MCF 10A (cell line): ENCODE measurements around the gene DCLK2. TPM values are rescaled to one million over a fixed set of nuclear protein-coding genes. Genes with fewer than 3 reads are reported as not detected.

Source experiments
- BruUV-seq: library from RNA; stranded (reverse); fragments of 400-500 nt; replicated peaks from 2 replicates; lab custom pipeline; 2021; lab: Mats Ljungman, UMichigan
- CTCF ChIA-PET: fragments of 300-600 bp; sonication (Branson Sonifier 250); formaldehyde crosslinking; extraction: SDS; loops from one replicate; lab custom pipeline; 2021; ENCODE audit warnings: antibody characterized with exemption, inconsistent platforms; lab: Yijun Ruan, JAX
- POLR2A ChIA-PET: fragments of 300-600, 350-650 bp; sonication (Branson Sonifier 250); formaldehyde crosslinking; extraction: SDS; loops from one replicate; lab custom pipeline; 2020; ENCODE audit warnings: antibody characterized with exemption, inconsistent platforms; lab: Yijun Ruan, JAX
- DNase-seq: peaks from one replicate; pipeline ENCODE4 v3.0.0-alpha.2; 2018; ENCODE audit not compliant: unreplicated experiment
- H3K27ac Mint-ChIP-seq: one replicate; pipeline ENCODE4 v1.8.0; 2022; ENCODE audit warnings: mild to moderate bottlenecking, low read depth, mixed read lengths; ENCODE audit not compliant: unreplicated experiment
- H3K27me3 Mint-ChIP-seq: one replicate; pipeline ENCODE4 v1.8.0; 2022; ENCODE audit warnings: mixed read lengths; ENCODE audit not compliant: insufficient read depth, unreplicated experiment
- H3K36me3 Mint-ChIP-seq: one replicate; pipeline ENCODE4 v1.8.0; 2022; ENCODE audit warnings: mild to moderate bottlenecking, moderate library complexity, mixed read lengths; ENCODE audit not compliant: insufficient read depth, unreplicated experiment
- H3K4me1 Mint-ChIP-seq: one replicate; pipeline ENCODE4 v1.8.0; 2022; ENCODE audit warnings: mixed read lengths; ENCODE audit not compliant: insufficient read depth, unreplicated experiment
- H3K4me3 Mint-ChIP-seq: one replicate; pipeline ENCODE4 v1.8.0; 2022; ENCODE audit warnings: mild to moderate bottlenecking, moderate library complexity, mixed read lengths; ENCODE audit not compliant: unreplicated experiment
- H3K9me3 Mint-ChIP-seq: one replicate; pipeline ENCODE4 v1.8.0; 2022; ENCODE audit warnings: mixed read lengths; ENCODE audit not compliant: unreplicated experiment
- intact Hi-C: fragments of 100-400 bp; cut with micrococcal nuclease; formaldehyde crosslinking; loops from 2 replicates; pipeline ENCODE4 v1.14.1; 2022
- total RNA-seq: library from RNA; stranded (reverse); gene quantifications from 2 replicates; pipeline ENCODE4 v1.2.3, GENCODE V29; 2022
- TF ChIP-seq, protein P1 (sequence below): fragments of 200-600 bp; IDR thresholded peaks from one replicate; pipeline ENCODE4 v1.8.0; 2022; ENCODE audit warnings: antibody characterized with exemption, mild to moderate bottlenecking; ENCODE audit not compliant: unreplicated experiment

Gene DCLK2
- total RNA-seq, 1 experiment from 2014 or later: 1.2 TPM

DNA sequence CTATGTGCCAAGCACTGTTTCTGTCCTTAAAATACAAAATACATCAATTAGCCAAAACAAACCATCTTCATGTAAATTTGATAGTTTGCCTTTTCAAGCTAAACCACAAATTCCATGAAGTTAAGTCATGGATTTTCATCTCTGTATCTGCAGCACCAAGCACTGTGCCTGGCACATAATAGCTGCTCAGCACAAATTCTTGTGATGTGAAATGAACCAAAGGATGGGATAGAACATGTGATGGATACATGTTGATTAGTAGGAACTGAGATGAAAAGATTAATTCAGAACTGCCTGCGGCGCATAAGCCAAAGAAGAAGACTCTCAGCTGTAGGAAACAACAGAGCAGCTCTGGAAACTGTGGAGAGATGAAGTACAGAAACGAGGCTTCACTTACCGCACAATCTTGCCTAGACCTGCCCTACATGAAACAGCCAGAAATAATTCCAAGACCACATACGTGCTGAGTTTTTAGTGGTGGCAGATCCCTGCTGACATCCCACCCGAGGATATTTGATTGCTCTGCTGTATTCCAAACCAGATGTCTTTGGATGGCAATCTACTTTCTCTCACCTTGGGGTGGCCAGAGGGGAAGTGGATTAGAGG lies 40.9 kb upstream of the DCLK2 start:
- DNase-seq: no peak

DNA sequence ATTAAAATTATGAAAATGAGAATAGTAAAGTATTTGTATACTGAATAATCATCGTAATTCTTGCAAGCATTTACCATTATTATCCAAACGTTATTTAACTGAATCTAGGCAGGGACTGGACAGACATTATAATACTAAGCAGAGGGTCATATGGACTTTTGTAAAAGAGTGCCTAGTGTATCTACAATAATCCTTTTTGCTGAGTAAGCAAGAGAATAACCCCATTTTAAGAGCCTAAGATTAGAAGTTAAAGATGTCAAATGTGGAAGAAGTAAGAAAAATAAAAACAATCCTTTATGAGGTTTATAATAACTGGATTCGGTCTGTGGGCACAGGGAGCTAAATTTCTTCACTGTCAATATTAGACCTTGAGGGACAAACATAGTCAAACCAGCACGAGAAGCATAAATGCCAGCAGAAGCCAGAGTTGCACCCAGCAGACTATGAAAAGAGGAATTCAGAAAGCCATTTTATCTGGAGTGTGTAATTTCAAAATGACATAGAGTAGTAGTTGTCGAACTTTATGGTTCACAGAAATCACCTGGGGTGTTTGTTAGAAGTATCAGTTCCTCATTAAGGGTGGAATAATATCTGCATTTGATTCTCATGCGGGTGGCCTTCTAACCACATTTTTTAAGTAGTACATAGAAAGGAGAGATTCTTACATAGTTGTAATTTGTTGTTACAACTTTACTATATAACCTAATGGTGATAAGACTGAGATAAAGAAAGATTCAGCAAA lies 39.7 kb upstream of the DCLK2 start:
- Mint-ChIP-seq H3K9me3 (no peaks in the 10 kb centered on the region), H3K27me3 (peaks cover 8% of the 10 kb centered on the region), H3K36me3 (no peaks in the 10 kb centered on the region), H3K4me1 (no peaks in the 10 kb centered on the region), H3K27ac (no peak overlapping the region), H3K4me3 (no peak overlapping the region)
- intact Hi-C loops: no loop called here
- no TSS peak for BruUV-seq
- no peak for DNase-seq
- ChIA-PET POLR2A (no interaction called here), CTCF (no interaction called here)
- TF ChIP-seq, protein P1, sequence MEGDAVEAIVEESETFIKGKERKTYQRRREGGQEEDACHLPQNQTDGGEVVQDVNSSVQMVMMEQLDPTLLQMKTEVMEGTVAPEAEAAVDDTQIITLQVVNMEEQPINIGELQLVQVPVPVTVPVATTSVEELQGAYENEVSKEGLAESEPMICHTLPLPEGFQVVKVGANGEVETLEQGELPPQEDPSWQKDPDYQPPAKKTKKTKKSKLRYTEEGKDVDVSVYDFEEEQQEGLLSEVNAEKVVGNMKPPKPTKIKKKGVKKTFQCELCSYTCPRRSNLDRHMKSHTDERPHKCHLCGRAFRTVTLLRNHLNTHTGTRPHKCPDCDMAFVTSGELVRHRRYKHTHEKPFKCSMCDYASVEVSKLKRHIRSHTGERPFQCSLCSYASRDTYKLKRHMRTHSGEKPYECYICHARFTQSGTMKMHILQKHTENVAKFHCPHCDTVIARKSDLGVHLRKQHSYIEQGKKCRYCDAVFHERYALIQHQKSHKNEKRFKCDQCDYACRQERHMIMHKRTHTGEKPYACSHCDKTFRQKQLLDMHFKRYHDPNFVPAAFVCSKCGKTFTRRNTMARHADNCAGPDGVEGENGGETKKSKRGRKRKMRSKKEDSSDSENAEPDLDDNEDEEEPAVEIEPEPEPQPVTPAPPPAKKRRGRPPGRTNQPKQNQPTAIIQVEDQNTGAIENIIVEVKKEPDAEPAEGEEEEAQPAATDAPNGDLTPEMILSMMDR: no peak

More for the DNA sequence above, 40.9 kb upstream of the DCLK2 start:
- ChIA-PET CTCF (no interaction called here), POLR2A (interaction anchor here (0.8 to 1.0 kb wide), 2 partner anchors 15 to 24 kb away, joined by 3 to 5 read pairs; no protein-coding TSS in a partner anchor)
- H3K9me3 Mint-ChIP-seq: no peaks in the 10 kb centered on the region
- H3K27ac Mint-ChIP-seq: no peak overlapping the region
- no peaks in the 10 kb centered on the region for H3K36me3 Mint-ChIP-seq
- intact Hi-C loops: no loop called here
- H3K4me1 Mint-ChIP-seq: no peaks in the 10 kb centered on the region
- BruUV-seq: no TSS peak
- no peak overlapping the region for H3K4me3 Mint-ChIP-seq
- H3K27me3 Mint-ChIP-seq: peaks cover 8% of the 10 kb centered on the region
- TF ChIP-seq, protein P1: no peak

DNA sequence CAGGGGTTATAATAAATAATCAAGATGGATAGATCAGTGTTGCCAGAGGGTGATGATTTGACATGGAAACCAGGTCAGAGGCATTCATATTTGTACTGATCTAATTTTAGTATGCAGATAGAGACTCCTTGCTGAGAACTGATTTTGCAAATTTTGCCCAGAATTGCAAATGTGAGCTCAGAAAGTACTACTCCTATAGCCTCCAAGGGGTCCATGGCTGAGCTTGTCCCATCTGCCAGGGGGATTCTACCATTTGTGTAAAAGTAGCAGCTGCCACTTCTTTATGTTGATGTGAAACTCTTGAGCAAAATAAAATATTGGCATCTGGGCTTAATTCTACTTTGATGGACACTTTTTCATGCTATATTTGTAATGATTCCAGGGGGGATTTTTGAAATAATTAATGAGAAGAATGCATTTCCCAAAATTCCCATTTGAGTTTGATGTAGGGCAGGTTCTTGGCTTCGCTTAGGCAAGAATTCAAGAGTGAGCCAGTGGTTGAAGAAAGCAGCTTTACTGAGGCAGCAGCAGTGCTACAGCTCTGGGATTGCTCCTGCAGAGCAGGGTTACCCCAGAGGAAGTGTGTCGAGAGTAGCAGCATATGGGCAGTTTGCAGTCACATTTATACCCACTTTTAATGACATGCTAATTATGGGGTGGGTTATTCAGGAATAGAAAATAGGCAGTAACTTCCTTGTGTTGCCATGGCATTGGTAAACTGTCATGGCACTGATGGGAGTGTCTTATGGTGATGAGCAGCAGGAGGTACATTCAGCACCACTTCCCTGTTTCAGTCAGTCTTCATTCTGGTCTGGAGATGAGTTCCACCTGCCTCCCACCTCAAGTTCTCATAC lies 38.7 kb upstream of the DCLK2 start:
- BruUV-seq: no TSS peak
- intact Hi-C loops: no loop called here
- POLR2A ChIA-PET: no interaction called here
- H3K4me3 Mint-ChIP-seq: no peak overlapping the region
- no peaks in the 10 kb centered on the region for H3K36me3 Mint-ChIP-seq
- H3K27me3 Mint-ChIP-seq: peaks cover 8% of the 10 kb centered on the region
- TF ChIP-seq, protein P1: no peak
- DNase-seq: no peak
- H3K4me1 Mint-ChIP-seq: no peaks in the 10 kb centered on the region
- CTCF ChIA-PET: interaction anchor here (0.7 to 0.8 kb wide), 3 partner anchors 106 to 587 kb away, joined by 3 read pairs; no protein-coding TSS in a partner anchor
- no peak overlapping the region for H3K27ac Mint-ChIP-seq
- H3K9me3 Mint-ChIP-seq: no peaks in the 10 kb centered on the region

DNA sequence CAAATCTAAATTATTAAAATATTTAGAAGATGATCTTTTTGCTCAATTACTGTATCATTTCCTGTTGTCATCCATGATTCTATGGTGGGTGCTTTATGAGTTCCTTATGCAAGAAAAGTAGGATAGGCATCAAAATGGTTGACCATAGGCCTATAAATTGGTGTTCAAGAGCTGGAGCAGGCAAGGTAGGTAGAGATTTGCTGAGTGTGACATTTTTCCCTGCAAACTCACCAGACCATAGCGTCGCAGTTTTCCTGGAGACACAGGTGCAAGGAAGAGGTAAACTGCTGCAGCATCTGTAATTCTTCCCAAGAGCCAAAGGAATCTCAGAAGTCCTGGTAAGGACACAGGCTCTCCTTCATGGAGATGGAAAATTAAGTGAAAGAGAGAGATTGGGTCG lies 33.7 kb upstream of the DCLK2 start:
- intact Hi-C loops: no loop called here
- H3K4me3 Mint-ChIP-seq: no peak overlapping the region
- no peak overlapping the region for H3K27ac Mint-ChIP-seq
- no peaks in the 10 kb centered on the region for H3K9me3 Mint-ChIP-seq
- H3K4me1 Mint-ChIP-seq: no peaks in the 10 kb centered on the region
- DNase-seq: no peak
- ChIA-PET CTCF (interaction anchor here (1.2 kb wide), 1 partner anchor 34 kb away, joined by 5 read pairs; no protein-coding TSS in a partner anchor), POLR2A (no interaction called here)
- TF ChIP-seq, protein P1: no peak
- H3K36me3 Mint-ChIP-seq: no peaks in the 10 kb centered on the region
- peaks cover 8% of the 10 kb centered on the region for H3K27me3 Mint-ChIP-seq
- no TSS peak for BruUV-seq
